ENCODE measurements around the gene XRCC2. TPM values are rescaled to one million over a fixed set of nuclear protein-coding genes. Genes with fewer than 3 reads are reported as not detected.

XRCC2 gene
- total and polyA plus RNA-seq, 2 of the 8 experiments (the other 6 are each of a cell fraction or from before 2014, with no cell fraction given) = 14.6 to 34.0 TPM

DNA sequence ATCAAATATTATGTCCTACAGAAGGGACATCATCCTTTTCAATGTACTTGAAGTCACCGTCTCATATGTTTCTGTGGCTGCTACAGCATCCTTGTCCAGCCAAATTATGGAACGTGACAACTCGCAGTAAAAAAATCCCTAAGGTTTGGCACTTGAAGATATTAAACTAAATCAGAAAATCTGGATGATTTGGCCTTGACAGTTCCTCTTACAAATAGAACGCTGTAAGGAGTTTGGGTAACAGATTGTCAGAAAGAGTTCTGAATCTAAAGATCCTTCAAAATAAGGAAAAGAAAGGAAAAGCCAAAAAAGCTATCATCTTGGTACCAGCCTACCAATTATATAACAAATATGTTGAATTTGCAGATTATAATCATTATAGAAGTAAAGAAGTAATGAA is 21.0 kb downstream of the XRCC2 start:
- H3K27ac ChIP-seq (ENCODE audit: low read depth, low read length) = no peak overlapping the region
- no peak overlapping the region for H4K8ac ChIP-seq (ENCODE audit: extremely low read depth, insufficient read depth, low read length)
- no peak overlapping the region for H2BK120ac ChIP-seq (replicated peaks; ENCODE audit: low read depth, low read length)
- FAIRE-seq (no peak), DNase-seq (ENCODE audit: low read depth in 1 of 2, low spot score in 2 of 2) (no peak)
- no peak overlapping the region for H3K9ac ChIP-seq (replicated peaks in 1 of 4; ENCODE audit: extremely low read depth in 1 of 4, low read depth in 3 of 4, low read length in 3 of 4)
- no peak overlapping the region for H3K18ac ChIP-seq (ENCODE audit: extremely low read depth, low read length)
- 94% methylated on average over 4 of the region's 4 CpGs; no CpG with 5 or more reads in 1 of the 2 experiments for WGBS, 2 experiments (ENCODE audit: extremely low coverage in 1 of 2, insufficient coverage in 1 of 2, insufficient read length in 1 of 2, insufficient replicate concordance in 2 of 2, low coverage in 1 of 2, low lambda C conversion rate in 2 of 2, missing lambda C conversion rate in 1 of 2)
- no peak overlapping the region for H3K4ac ChIP-seq (replicated peaks; ENCODE audit: insufficient read length, low read depth, low read length)
- no peak overlapping the region for H2BK5ac ChIP-seq (ENCODE audit: low read depth, low read length)
- no peak overlapping the region for H3K23ac ChIP-seq (ENCODE audit: insufficient read length)
- TF ChIP-seq, protein P1, sequence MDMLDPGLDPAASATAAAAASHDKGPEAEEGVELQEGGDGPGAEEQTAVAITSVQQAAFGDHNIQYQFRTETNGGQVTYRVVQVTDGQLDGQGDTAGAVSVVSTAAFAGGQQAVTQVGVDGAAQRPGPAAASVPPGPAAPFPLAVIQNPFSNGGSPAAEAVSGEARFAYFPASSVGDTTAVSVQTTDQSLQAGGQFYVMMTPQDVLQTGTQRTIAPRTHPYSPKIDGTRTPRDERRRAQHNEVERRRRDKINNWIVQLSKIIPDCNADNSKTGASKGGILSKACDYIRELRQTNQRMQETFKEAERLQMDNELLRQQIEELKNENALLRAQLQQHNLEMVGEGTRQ (IDR thresholded peaks at IDR 0.05; ENCODE audit: low read length) = no peak
- no peak for TF ChIP-seq JUND (IDR thresholded peaks at IDR 0.05; ENCODE audit: low read length)
- no peak for TF ChIP-seq SIN3A (conservative IDR thresholded peaks at IDR 0.05 in 1 of 2, IDR thresholded peaks at IDR 0.05 in 1 of 2; ENCODE audit: low read depth in 1 of 2, low read length in 2 of 2)
- no peak for TF ChIP-seq TAF7 (optimal IDR thresholded peaks at IDR 0.05; ENCODE audit: borderline replicate concordance, low read depth, low read length)
- TF ChIP-seq BRCA1 (IDR thresholded peaks at IDR 0.05; ENCODE audit: low read depth, low read length) = no peak
- no peak for TF ChIP-seq POLR2A (IDR thresholded peaks at IDR 0.05; ENCODE audit: control extremely low read depth in 1 of 2, low read depth in 2 of 2, low read length in 2 of 2)
- no peak for TF ChIP-seq SP4 (IDR thresholded peaks at IDR 0.05; ENCODE audit: low read length)
- TF ChIP-seq KDM1A (IDR thresholded peaks at IDR 0.05; ENCODE audit: borderline replicate concordance, low read length) = no peak
- no peak overlapping the region for H4K91ac ChIP-seq (replicated peaks; ENCODE audit: insufficient read length, low read length)
- no peak overlapping the region for H2BK20ac ChIP-seq (ENCODE audit: low read length)
- H2BK15ac ChIP-seq (ENCODE audit: low read length) = no peak overlapping the region
- no peak overlapping the region for H3K4me2 ChIP-seq (ENCODE audit: insufficient read depth in 1 of 2, low read depth in 2 of 2, low read length in 2 of 2)
- no peak overlapping the region for H4K5ac ChIP-seq (ENCODE audit: insufficient read length, low read depth, low read length)
- no peaks in the 10 kb centered on the region; the same call in 1 of the 2 replicates for H3K79me1 ChIP-seq (ENCODE audit: low read depth, low read length)
- no peak overlapping the region for H3K14ac ChIP-seq (ENCODE audit: insufficient read length)
- peaks cover 3 to 7% of the 10 kb centered on the region in 2 experiments for H4K20me1 ChIP-seq (replicated peaks in 1 of 2; ENCODE audit: control insufficient read depth in 1 of 2, insufficient read depth in 2 of 2, low read length in 2 of 2)
- no peaks in the 10 kb centered on the region for H3K27me3 ChIP-seq (replicated peaks in 1 of 4; ENCODE audit: control insufficient read depth in 3 of 4, extremely low read depth in 1 of 4, insufficient read depth in 3 of 4, low read length in 3 of 4)
- POLR2A ChIA-PET (ENCODE audit: partially characterized antibody) = interaction anchor here (0.5 kb wide), 1 partner anchor 709 kb away, joined by 3 read pairs; no protein-coding TSS in a partner anchor
- no peaks in the 10 kb centered on the region for H3K23me2 ChIP-seq (ENCODE audit: low read depth, low read length)
- no peaks in the 10 kb centered on the region for H3K9me3 ChIP-seq (ENCODE audit: insufficient read depth in 2 of 2, low read depth in 1 of 2, low read length in 1 of 2)
- H3K79me2 ChIP-seq (ENCODE audit: control insufficient read depth in 1 of 2, insufficient read depth in 2 of 2, low read length in 2 of 2) = peaks cover 5 to 51% of the 10 kb centered on the region in 2 experiments; a peak in 3 of 4 replicates
- H2BK12ac ChIP-seq (ENCODE audit: low read depth, low read length) = no peak overlapping the region
- H2AFZ ChIP-seq (ENCODE audit: low read length) = no peak overlapping the region
- no peak overlapping the region for H3K56ac ChIP-seq (replicated peaks; ENCODE audit: insufficient read length, low read depth, low read length)
- CTCF ChIA-PET (ENCODE audit: partially characterized antibody) = no interaction called here
- H3K4me3 ChIP-seq (ENCODE audit: extremely low read depth in 1 of 4, insufficient read depth in 2 of 4, low read depth in 3 of 4, low read length in 4 of 4) = no peak overlapping the region
- H3K36me3 ChIP-seq (ENCODE audit: control insufficient read depth in 2 of 4, insufficient read depth in 4 of 4, low read length in 3 of 4) = peaks cover 3 to 63% (median 29%) of the 10 kb centered on the region in 4 experiments
- no peaks in the 10 kb centered on the region for H3K4me1 ChIP-seq (replicated peaks in 1 of 4; ENCODE audit: control insufficient read depth in 3 of 4, insufficient read depth in 4 of 4, low read length in 3 of 4)
- H2AK5ac ChIP-seq (ENCODE audit: low read depth, low read length) = no peak overlapping the region

Data from H1 (cell line).